HL-60/S4 treated with phorbol 12-myristate 13-acetate at 8.2 ng/mL for 4 days and 3 days (cell line): ENCODE measurements around the gene ST6GAL1.
"Not testable (repeated sequence)": the region's sequence is repeated elsewhere in the genome, so short reads cannot be mapped to it uniquely, and the experiment has no call there.

Source experiments
- in situ Hi-C: fragments of 300-500 bp; cut with MboI; formaldehyde crosslinking; loops from 2 replicates; pipeline ENCODE4 v1.15.0; 2022; ENCODE audit warnings: low sequenced_read_pairs

The ST6GAL1 gene

DNA sequence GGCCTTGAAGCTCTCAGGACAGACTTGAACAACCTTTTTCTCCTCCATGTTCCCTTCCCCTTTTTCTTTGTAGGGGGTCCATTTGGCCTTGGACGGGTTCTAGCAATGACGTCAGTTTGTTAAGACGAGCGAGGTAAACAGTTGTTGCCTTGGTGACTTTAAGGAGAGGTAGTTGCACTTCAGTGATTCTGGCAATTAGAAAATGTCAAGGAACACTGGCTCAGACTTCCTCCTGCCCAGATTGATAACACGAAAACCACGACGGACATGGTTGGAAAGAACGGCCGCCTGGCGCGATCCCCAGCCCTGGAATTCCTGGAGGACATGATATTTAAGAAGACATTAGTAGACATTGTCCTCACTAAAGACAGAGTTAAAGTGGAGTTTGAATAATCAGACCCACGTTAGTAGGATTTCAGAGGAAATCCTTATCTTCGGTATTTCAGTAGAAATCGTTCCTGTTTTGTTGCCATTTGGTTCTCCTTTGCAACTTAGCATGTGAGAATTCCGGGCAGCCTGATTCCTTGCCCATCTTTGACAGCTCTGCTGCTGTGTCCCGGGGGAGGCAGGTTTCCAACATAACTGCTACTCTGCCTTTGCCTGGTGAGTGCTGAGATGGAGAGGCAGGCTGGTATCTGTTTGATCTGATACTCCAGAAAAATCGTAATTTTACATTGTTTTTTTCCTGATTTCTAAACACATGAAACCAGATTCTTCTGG, 87.3 kb downstream of the ST6GAL1 start:
- in situ Hi-C loops, result no loop called here

DNA sequence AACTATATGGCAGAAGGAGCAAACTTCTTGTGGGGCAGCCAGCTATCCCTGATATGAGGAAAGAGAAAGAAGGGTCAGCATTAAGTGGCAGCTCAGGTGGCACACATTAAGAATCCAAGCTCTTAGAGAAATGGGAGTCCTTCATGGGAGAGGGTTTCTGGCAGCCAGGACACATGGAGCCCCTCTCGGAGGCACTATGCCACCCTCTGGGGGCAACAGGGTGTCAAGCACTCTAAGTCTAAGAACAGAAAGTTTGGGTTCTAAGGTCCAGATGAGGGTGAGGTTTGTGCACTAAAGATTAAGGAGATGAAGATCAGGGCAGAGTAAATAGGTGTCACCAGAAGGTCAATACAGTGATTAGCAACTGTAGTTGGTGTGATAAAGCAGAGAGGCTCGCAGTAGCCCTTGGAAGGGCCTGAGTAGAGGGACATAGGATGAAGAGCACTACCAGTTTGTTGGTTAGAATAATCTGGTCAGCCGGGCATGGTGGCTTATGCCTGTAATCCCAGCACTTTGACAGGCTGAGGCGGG, 89.3 kb downstream of the ST6GAL1 start:
- in situ Hi-C loops, result no loop called here

DNA sequence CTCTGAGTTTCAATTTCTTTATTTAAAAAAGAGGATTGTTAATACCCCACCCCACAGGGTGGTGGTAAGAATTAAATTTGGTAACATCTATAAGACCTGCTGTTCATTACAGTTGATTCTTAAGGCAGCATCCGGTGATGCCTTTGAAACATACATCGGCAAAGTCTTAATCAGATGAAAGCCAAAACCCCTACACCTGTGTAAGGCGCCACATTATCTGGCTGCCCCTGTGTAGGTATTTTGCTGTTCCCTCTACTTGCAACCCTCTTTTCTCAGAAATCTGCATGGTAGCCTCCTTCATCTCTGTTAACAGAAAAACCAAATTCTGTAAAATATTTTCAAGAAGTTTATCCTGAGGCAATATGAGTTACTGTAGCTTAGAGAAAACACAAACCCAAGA, 90.0 kb downstream of the ST6GAL1 start:
- in situ Hi-C loops, result no loop called here

GRCh38 chr3:187021748-187022402, 91.5 kb downstream of the ST6GAL1 start:
- in situ Hi-C loops, result no loop called here

- in situ Hi-C loops, result no loop called here
Observed at GRCh38 chr3:187022403-187023029, 92.2 kb downstream of the ST6GAL1 start.

- in situ Hi-C loops, result not testable (repeated sequence)
Observed at GRCh38 chr3:187023340-187023739, 93.0 kb downstream of the ST6GAL1 start.

GRCh38 chr3:187024536-187025226, 94.4 kb downstream of the ST6GAL1 start:
- in situ Hi-C loops, result no loop called here

DNA sequence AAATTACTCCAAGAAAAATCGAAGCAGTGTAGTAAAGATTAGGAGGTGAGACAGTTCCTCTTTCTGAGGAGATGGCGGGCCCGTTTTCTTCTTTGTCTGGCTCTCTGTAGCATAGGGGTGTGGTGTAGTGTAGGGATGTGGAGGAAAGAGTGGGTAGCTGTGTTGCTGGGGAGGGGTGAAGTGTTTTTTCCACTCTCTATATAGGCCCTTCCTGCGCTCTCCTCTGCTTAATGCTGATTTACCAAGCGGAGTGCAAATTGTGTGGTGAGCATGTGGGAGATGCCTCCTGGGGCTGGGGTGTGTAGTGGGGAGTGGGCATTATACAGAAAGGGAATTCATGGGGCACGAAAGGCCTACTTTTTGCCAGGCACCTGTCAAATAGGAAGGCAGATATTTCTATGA, 94.9 kb downstream of the ST6GAL1 start:
- in situ Hi-C loops, result no loop called here

DNA sequence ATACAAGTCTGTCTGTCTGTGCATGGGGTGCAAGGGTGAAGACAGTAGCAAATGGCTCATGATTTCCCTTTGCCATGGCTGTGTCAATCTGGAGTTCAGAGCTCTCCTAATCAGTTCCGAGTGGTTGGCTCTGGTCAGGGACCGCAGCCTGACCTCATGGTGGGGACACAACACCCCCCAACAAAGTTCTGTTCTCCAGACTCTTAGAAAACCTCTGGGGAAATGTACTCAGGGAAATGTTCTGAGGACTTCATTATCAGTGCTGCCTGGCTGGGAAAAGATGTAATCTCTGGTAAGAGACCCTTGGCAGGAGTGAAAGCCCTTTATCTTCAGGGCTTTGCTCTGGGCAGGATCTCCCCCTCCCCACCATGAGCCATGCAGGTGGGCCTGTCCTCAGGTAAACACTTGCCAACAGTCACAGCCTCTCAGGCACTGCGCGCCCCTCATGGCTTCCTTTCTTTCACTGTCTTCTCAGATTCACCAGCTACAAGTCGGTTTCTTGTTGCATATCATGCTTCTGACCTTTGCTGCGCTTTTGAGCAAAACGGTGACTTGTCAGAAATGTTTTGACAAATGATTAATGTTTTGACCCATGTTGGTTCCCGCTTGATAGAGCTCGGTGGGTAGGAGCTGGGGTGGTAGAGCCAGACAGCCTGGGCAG, 95.5 kb downstream of the ST6GAL1 start:
- in situ Hi-C loops, result no loop called here

DNA sequence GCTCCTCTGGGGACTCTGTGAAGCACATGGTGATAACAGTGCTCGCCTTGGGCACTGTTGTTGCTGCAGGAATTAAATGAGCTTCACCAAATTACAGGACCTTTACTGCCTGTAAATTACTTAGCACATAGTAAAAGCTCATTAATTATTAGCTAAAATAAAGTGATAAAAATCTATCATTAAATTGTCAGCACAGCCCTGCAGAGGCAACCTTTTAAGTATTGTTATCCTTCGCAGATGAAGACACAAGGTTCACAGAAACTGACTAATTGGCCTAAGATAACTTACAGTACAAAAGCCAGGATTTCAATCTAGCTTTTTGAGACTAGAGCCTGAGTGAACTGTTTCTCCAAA, 96.0 kb downstream of the ST6GAL1 start:
- in situ Hi-C loops, result no loop called here

- in situ Hi-C loops, result no loop called here
Observed at GRCh38 chr3:187027531-187028278, 97.4 kb downstream of the ST6GAL1 start.

GRCh38 chr3:187031934-187032333, 101.6 kb downstream of the ST6GAL1 start:
- in situ Hi-C loops, result no loop called here

DNA sequence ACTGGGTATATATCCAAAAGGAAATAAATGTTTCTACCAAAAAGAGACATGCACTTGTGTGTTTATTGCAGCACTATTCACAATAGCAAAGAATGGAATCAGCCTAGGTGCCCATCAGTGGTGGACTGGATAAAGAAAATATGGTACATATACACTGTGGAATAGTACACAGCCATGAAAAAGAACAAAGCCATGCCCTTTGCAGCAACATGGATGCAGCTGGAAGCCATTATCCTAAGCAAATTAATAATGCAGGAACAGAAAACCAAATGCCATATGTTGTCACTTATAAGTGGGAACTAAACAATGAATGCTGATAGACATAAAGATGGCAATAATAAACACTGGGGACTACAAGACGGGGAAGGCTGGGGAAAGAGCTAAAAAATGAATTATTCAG, 106.1 kb downstream of the ST6GAL1 start:
- in situ Hi-C loops, result no loop called here

DNA sequence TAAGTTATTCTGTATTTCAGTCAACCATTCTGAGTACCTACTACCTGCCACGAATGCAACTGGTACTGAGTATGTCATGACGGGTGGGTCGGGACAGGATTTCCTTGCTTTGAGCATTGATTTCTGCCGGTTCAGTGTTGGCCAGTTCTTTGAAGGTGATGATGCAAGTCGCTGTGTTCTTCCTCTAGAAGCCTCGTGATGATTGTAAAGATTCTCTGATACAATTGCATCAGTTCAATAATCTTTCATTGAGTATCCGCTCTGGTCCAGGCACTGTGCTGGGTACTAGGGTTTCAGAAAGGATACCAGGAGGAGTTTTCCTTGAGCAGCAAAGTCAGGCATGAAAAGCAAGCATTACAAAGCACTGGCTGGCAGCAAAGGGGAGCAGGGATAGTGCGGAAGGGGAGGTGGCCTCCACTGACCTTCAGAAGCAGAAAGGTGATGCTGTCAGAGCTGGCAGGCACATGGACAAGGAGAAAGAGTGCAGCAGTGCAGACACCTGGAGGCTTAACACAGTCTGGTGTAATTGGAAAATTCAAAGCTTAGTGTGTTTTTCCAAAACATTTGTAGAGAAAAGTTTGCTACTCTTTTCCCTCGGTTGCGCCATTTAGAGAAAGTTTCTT, 108.9 kb downstream of the ST6GAL1 start:
- in situ Hi-C loops, result no loop called here

GRCh38 chr3:187039723-187040414, 109.5 kb downstream of the ST6GAL1 start:
- in situ Hi-C loops, result no loop called here

DNA sequence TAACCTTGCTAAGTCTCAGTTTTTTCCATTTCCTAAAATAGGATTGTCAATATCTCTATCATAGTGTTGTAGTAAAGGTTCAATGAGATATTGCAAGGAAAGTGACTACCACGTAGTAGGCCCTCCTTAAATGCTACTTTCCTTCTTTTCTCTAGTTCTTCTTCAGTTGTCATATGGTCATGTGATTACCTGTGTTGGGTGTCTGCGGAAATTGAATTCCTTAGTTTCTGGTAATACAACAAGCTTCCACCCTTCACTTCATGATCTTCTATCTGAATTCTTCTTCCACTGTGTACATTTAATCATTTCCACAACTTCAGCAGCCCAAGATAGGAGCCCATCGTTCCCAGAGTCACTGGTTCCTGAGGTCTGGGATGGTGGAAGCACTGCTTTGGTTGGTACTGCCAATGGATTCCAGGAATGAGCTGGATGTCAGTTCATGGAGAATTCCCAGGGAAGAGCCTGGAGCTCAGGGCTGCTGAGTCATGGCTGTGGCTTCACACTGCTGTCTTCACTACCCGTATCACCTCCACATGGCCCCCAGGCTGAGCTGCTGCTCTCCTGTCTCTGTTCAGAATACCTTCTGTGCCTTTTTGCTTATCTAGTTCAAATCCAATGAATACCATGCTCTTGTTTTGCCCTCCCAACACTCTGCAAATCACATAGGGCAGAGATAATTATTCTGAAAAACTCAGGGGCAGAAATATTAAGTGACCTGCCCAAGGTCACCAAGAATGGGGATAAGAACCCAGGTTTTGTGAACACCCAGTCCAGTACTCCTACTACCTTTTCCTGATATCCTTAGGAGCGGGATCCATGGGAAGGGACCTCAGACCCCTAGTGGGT, 110.4 kb downstream of the ST6GAL1 start:
- in situ Hi-C loops, result no loop called here

GRCh38 chr3:187041362-187042307, 111.3 kb downstream of the ST6GAL1 start:
- in situ Hi-C loops, result no loop called here
